GM19324 (cell line): Measurements from ENCODE around the gene MPC1.
"Not testable (repeated sequence)": the region's sequence is repeated elsewhere in the genome, so short reads cannot be mapped to it uniquely, and the experiment has no call there.

Source experiments
- ATAC-seq: cut with Tn5 transposase; IDR thresholded peaks from one replicate; pipeline ENCODE4 v1.9.1; 2021; ENCODE audit warnings: mild to moderate bottlenecking, moderate library complexity; ENCODE audit not compliant: unreplicated experiment, low FRiP score

MPC1 gene

DNA sequence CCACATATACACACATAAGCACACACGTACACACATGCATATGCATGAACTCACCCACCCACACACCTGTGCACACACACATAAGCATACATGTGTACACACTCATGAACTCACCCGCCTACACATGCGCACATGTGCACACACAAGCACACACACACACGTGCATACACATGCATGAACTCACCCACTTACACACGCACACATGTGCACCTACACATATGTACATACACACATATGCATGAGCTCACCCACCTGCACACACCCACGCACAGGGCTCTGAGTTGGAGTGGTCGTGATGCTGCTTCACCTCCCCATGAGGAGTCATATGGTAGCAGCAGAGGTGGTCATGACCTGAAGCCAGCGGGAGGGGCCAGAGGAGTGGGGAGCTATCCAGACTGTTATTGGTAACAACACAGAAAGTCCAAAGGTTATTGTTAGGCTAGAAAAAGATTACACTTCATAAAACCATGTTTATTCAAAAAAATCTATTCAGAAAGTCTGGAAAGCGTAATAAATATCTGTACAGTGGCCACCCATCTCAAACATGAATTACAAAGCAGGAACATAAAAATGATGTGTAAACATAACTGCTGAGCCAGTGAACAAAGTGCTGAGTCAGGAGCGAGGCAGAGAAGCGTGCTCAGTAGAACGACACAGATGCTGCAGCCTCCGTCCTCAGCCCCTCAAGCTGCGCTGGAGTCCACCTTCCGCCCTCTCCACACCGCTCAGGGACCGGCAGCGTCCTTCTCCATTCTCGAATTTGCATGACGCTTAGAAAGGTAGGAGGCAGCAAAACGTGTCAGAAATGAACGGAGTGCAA lies 26.4 kb upstream of the MPC1 start:
- no peak for ATAC-seq

DNA sequence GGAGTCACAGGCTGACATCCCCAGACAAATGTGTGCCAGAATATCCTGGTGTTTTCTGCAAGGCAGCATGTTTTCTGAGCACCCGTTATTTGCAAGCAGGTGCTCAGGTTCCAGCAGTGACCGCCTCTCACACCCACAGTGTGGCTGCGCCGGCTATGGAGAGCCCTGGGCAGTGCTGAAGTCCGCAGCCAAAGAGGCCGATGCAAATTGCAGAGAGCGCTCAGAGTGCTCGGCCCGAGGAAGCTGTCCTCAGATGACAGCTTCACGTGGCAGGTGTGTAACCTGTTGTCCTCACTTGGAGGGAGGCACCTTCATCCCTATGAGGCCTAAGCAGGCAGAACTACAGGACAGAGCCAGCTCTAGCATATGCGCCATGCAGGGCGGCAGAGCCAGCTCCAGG lies 23.5 kb upstream of the MPC1 start:
- no peak for ATAC-seq

DNA sequence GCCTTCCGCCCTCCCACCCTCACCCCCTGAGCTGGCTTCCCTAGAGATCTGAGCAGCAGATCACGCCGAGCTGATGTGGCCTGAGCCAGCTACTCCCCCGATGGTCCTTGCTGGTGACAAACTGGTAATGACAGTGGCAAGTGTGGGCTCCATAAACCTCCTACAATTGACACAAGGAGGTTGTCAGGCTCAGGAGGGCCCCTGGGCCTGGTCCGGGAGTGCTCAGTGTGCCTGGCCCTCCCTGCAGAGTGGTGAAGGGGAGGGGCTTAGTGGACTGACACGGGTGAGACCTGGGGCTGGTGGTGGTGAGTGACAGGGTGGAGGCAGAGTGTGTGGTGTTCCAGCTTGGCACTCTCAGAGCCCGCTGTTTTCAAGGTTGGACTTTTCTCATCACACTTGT lies 22.6 kb upstream of the MPC1 start:
- ATAC-seq, result no peak

DNA sequence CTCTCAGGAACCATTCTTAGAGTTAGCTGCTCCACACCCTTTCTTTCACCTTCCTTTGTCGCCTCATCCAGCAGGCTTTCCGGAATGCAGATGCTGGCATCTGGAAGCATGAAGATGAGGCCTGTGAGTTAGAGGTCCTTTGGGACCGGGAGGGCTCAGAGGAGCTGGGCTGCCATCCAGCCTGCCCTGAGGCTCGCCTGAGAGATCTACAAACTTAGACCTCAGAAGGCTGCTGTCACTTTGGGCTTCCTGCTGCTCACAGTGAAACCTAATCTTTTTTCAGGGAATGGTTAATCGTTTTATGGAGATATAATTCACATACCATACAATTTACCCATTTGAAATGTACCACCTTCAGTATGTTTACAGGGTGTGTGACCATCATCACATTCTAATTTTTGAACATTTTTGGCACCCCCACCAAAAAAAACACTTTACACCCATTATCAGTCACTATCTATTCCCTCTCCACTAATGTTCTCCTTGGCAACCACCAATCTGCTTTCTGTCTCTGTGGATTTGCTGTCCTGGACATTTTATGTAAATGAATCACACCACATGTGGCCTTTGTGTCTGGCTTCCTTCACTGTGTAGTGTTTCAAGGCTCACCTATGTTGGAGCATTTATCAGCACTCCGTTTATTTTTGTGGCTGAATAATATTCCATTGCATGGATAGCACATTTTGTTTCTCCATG lies 20.0 kb upstream of the MPC1 start:
- no peak for ATAC-seq

DNA sequence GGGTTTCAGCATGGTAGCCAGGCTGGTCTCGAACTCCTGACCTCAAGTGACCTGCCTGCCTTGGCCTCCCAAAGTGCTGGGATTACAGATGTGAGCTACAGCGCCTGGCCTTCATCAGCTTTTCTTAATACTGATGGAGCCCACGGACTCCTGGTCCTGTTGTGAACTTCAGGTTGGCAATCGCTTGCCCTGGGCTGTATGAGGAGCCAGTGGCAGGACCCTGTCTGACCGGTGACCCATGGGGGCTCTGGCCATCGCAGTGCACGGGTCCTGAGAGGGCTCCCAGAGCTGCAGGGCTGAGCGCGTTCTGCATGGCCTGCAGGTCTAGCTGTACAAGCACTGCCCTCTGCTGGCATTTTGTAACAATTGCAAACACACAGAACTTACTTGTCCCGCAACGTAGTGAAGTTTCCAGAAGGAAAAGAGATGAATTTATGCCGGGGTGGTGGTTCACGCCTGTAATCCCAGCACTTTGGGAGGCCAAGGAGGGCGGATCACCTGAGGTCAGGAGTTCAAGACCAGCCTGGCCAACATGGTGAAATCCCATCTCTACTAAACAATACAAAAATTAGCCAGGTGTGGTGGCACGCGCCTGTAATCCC lies 18.0 kb upstream of the MPC1 start:
- ATAC-seq, result peak; percentile 59

DNA sequence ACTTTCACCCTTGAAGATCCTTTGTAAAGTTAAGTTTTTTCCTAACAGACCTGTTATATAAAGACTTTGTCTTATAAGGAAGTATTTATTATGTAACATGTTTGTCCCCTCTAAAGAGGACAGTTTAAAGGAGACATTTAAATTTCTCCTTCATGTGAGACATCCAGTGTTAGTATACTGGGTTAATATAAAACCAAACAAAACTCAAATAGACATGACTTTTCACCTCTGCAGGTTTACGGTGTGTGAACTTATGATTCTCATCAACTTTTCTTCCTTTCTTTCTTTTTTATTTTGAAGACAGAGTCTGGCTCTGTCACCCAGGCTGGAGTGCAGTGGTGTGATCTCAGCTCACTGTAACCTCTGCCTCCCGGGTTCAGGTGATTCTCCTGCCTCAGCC lies 17.4 kb upstream of the MPC1 start:
- no peak for ATAC-seq

DNA sequence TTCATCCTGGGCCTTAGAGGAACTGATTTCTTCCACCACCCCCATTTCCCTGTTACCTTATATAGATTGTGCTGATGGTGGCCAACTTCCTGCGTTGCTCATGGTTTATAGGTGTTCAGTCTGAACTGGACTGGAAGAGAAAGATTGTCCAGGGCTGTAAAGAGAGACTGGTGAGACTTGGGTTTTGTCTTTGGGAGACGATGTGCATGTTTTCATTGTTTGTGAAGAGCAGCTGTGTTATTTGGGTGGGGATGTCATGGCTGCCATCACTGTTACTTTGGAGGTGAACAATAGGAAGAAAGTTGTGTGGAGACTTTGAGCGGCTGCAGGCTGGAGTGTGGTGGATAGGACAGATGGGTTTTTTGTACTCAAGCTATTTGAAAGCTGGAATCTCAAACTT lies 15.6 kb upstream of the MPC1 start:
- ATAC-seq, result no peak

DNA sequence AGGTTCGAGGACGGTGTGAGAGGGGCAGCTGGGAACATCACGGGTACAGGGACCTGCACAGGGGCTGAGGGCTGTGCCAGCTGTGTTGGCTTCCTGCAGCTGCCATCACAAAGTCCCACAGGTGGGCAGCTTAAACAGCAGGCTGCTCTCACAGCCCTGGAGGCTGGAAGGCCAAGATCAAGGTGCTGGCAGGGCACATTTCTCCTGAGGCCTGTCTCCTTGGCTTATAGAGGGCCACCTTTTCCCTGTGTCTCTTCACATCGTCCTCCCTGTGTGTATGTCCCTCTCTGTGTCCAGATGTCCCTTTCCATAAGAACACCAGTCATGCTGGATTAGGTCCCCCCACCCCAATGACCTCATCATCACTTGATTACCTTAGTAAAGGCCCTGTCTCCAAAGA lies 15.1 kb upstream of the MPC1 start:
- no peak for ATAC-seq

DNA sequence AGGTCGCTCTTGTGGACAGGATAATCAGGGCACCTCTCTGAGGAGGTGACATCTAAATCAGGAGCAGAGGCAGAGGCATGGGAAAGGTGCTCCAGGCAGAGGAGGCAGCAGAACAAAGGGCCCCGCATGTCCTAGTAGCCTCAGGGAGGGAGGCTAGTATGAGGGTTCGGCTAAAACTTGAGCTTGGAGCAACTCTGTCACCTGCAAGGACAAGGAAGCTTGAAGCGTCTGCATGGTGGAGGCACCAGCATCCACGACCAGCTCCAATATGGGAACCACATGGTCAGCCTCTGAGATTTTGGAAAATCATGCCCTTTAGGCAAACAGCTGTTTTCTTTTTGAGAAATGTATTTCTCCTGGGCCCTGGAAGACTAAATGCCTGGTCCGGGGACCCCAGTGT lies 13.0 kb upstream of the MPC1 start:
- ATAC-seq, result no peak

DNA sequence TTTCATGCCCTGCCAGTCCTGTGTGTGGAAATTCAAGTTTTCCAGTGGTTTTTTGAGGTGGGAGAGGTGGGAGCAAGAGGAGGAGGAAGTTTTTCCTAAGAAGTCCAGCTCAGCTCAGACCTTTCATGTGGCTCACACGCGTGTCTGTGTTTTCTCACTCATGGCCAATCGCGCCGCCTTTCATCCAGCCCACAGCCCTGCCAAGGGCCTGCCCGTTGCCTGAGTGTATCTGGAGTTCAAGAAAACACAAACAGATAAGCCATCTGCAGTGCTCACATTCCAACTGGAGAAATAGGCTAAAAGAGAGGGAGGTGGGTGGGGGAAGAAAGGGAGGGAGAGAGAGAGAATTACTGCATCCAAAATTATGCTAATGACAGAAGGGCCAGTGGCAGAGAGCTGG lies 12.6 kb upstream of the MPC1 start:
- ATAC-seq, result no peak

DNA sequence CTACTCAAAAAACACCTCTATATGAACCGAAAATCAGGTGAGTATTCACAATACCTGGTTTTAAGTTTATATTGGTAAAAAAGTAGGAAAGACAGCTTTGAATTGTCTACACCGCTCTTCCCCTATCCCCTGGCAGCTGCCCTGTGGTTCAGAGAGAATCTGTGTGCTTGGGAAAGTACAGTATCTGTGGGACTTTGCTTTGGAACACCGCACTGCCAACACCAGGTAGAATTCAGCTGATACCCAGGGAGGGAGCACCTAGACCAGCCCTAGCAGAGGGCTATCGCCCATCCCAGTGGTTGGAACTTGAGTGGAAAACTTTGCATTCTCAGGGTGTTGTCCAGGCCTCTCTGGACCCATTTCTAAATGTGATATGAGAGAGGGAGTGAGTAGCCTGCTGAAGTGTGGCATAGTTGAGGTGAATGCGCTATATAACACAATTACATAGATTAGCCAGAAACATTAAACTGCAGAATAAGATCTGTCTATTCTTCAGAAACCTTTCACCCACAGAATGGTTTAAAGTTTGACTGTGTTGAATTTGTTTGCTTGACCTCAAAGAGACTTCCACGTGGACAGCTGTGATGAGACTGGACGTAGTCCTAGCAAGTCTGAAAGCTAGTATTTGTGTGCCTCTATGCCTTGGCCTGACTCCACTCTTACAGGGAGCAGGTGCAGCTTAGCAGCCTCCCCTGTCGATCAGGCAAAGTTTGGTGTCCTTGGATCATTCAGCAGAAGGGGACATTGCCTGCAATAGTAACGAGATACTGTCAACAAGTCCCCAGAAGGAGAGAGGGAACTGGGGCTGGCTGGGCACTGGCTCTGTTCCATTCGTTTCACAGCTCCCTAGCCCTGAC lies 11.5 kb upstream of the MPC1 start:
- no peak for ATAC-seq

DNA sequence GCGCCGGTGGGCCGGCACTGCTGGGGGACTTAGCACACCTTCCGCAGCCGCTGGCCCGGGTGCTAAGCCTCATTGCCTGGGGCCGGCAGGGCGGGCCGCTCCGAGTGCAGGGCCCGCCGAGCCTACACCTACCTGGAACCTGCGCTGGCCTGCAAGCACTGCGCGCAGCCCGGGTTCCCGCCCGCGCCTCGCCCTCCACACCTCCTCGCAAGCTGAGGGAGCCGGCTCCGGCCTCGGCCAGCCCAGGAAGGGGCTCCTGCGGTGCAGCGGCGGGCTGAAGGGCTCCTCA lies 10.7 kb upstream of the MPC1 start:
- ATAC-seq, result no peak

DNA sequence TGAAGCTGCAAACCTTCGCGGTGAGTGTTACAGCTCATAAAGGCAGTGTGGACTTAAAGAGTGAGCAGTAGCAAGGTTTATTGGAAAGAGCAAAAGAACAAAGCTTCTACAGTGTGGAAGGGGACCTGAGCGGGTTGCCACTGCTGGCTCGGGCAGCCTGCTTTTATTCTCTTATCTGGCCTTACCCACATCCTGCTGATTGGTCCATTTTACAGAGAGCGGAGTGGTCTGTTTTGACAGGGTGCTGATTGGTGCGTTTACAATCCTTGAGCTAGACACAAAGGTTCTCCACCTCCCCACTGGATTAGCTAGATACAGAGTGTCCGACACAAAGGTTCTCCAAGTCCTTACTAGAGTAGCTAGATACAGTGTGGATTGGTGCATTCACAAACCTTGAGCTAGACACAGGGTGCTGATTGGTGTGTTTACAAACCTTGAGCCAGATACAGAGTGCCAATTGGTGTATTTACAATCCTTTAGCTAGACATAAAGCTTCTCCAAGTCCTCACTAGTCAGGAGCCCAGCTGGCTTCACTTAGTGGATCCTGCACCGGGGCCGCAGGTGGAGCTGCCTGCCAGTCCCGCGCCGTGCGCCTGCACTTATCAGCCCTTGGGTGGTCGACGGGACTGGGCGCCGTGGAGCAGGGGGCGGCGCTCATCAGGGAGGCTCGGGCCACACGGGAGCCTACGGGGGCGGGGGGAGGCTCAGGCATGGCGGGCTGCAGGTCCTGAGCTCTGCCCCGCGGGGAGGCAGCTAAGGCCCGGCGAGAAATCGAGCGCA lies 10.2 kb upstream of the MPC1 start:
- not testable (repeated sequence) for ATAC-seq

DNA sequence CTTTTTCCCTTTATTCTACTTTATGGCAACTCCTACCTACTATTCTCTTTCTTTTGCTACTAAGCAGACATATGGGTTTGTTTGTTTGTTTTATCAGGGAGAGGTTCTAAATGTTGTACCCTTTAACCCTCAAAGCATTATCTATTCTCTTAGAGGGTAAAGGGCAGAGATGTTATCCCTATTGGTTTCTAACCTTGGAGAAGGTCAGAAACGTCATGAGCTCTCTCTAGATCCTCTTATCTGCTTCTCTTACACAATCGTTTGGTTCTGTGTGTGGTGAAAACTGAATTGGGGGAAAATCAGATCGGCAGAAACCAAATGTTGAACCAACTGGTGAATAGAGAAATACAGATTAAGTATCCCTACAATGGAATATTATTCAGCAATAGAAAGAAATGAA lies 6.4 kb upstream of the MPC1 start:
- ATAC-seq, result no peak

DNA sequence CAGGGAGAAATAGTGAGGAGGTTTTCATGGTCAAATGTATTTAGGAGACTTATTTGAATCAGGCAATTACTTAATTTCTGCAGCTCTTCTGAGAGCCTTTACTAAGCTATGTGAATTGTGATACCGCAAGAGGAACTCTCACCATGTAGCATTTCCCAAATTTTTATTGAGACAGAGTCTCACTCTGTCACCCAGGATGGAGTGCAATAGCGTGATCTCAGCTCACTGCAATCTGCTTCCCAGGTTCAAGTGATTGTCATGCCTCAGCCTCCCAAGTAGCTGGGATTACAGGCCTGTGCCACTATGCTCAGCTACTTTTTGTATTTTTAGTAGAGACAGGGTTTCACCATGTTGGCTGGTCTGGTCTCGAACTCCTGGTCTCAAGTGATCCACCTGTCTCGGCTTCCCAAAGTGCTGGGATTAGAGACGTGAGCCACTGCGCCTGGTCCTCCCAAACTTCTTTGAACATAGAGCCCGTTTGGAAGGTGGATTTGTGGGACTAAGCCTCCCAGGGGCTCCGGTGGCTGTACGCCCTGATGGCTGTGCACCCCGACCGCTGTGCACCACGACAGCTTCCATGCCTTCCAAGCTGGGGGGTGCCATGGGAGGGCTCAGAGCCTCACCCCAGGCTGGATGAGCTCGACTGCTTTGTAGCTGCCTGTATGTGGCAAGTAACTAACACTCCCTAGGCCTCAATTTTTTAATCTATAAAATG lies 5.7 kb upstream of the MPC1 start:
- ATAC-seq, result no peak

DNA sequence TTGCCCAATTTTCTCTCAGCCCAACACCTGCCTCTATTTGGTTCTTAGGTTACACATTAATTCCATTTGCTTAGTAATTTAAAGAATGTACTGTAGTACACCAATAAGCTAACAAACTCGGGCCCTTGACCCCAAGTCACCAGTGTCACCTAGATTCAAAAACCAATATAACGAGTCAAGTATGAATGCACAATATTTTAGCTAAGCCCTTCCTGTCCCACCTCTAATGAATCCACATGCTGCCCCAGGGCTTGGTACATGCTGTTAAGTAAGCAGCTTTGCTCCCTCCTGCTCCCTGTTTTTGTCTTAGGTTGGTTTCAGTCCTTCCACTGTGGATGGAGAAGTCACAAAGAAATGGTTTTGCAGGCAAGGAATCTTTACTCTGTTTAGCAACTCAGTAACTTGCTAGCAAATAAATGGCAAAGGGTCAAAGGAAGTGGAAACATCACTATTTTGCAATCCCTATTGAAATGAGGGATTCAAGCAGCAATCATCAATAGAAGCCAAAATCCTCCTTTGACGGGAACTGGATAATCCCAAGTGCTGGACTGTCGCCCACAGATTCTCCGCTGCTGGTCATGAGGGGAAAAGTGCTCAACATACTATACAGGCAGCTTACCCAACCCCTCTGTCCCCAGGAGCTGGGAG lies 5.0 kb upstream of the MPC1 start:
- no peak for ATAC-seq

DNA sequence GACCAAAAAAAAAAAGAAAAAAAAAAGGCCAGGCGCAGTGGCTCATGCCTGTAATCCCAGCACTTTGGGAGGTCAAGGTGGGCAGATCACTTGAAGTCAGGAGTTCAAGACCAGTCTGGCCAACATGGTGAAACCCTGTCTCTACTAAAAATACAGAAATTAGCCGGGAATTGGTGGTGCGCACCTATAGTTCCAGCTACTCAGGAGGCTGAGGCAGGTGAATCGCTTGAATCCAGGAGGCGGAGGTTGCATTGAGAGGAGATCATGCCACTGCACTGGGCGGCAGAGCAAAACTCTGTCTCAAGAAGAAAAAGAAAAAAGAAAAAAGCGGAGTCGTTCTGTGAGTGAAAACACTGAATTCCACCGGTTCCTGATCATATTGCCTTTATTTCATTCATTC lies 4.4 kb upstream of the MPC1 start:
- ATAC-seq, result not testable (repeated sequence)

DNA sequence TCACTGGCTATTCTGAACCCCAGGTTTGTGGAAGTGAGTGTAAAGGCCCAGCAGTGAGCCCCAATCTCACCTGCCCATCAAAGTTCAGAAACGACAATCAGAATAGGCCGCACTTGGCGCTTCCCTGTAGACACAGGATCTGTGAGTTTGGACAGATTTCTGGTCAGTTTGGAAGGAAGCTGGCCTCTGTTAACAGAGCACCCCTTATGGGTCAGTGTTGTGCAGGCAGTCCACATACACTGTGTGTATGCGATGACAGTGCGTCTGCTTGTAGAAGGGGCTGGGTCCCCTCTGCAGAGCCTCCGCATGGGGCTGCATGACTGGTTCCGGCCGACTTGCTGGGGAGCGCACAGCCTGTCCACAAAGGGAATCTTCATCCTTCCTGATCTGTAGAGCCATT lies 3.4 kb upstream of the MPC1 start:
- no peak for ATAC-seq

DNA sequence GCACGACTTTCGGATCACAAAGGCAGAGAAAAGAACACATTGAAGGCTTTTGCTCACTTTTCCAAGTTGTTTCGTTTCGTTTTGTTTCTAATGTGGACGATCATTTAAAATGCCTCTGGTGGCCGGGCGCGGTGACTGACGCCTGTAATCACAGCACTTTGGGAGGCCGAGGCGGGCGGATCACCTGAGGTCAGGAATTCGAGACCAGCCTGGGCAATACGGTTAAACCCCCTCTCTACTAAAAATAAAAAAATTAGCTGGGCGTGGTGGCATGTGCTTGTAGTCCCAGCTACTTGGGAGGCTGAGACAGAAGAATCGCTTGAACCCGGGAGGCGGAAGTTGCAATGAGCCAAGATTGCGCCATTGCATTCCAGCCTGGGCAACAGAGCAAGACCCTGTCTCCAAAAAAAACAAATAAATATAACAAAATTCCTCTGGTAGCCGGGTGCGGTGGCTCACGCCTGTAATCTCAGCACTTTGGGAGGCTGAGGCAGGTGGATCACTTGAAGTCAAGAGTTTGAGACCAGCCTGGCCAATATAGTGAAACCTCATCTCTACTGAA lies 1.1 kb upstream of the MPC1 start:
- ATAC-seq, result not testable (repeated sequence)
